Activated CD8-positive, alpha-beta memory T cell treated with anti-CD3 and anti-CD28 coated beads, Interleukin-2, amount 50 U/mL, for 4 hours (primary cell): ENCODE data around the gene IDUA.

ENCODE experiments used
- DNase-seq: peaks from one replicate; pipeline ENCODE4 v3.0.0-alpha.2; 2020

The IDUA gene

GRCh38 chr4:1002631-1003251 lies 15.9 kb downstream of the IDUA start:
- no peak for DNase-seq

DNA sequence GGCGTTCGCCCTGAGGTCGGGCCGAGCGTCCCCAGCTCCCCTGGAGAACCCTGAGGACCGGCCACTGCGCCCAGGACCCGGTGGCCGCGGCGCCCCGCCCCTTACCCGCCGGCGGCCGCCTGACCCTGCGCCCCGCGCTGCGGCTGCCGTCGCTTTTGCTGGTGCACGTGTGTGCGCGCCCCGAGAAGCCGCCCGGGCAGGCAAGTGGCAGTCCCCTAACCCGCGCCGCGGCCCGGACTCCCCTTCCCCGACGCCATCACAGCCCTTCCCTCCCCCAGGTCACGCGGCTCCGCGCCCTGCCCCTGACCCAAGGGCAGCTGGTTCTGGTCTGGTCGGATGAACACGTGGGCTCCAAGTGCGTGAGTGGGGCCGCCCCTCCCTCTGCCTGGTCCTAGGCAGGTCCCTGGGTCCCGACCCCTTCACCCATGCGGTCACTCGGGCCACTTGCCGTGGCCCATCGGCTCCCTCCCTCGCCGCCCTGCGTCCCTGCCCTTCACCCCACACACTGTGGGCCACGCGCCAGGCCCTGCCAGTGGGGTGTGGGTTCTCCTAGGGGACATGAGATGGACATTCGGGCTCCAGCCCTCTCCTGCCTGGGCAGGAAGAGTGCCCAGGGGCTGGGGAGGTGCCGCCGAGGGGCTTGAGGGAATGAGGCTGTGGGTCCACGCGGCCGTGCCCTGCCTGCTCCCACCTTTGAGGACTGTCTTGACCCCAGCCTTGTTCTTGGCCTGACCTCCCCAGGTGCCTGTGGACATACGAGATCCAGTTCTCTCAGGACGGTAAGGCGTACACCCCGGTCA lies 16.6 kb downstream of the IDUA start:
- DNase-seq, result no peak

DNA sequence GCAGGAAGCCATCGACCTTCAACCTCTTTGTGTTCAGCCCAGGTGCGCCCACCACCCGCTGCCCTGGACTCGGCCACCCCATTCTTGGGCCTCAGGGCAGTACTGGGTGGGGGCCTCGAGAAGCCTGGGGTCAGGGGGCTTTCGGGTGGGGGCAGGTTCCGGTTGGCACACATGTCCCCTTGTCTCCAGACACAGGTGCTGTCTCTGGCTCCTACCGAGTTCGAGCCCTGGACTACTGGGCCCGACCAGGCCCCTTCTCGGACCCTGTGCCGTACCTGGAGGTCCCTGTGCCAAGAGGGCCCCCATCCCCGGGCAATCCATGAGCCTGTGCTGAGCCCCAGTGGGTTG lies 17.2 kb downstream of the IDUA start:
- no peak for DNase-seq

DNA sequence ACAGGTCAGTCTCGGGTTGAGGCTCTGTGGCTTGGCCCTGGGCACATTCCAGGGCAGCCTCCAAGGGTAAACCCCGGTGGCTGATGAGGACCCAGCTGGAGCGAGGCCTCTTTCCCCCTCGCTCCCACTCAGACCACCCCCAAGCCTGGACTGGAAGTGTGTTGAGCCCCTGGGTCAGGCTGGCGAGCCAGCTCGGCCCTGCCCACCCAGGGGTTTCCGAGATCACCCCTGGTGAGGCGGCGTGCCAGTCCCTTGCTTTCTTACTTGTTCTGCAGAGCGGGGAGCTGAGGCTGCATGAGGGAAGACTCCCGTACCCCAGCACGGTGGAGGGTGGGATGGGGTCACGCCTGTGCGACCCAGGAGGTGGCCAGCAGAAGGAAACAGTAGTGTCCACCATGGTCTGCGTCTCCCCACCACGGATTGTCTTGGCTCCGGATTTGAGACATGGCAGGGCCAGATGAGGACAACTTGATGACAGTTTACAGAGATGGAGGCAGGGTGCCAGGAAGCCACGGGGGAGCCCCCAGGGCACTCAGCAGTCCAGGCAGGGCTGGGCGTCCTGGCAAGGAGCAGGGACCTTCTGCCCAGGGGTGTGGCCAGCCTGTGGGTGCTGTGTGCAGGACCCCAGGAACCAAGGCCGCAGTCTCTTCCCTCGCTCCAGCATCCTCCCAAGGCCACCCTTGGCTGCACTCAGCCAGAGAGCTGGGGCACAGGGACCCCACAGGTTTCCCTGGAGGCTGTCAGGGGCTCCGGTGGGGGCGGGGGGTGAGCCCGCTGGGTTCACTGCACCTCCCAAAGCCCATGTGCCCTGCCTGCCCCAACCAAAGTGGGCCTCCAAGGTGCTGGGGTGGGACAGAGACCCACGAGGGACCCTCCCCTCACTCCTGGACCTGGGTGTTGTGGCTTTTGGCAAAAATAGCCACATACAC lies 18.0 kb downstream of the IDUA start:
- DNase-seq, result no peak

DNA sequence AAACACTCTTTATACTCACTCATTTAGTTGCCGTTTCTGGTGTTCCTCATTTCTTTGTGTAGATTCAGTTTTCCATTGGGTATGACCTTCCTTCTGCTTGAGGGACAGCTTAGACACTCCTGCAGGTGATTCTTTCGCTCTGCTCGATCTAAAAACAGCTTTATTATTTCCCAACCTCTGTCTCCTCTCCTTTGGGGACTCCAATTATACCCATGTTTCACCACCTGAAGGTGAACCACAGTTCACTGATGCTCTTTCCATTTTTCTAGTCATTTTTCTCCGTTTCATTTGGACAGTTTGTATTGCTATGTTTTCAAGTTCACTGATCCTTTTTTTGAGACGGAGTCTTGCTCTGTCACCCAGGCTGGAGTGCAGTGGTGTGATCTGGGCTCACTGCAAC lies 20.0 kb downstream of the IDUA start:
- DNase-seq, result no peak

- DNase-seq, result peak; percentile 39
Observed at GRCh38 chr4:1008840-1009541, 22.1 kb downstream of the IDUA start.

- peak; percentile 74 for DNase-seq
Observed at GRCh38 chr4:1009542-1010394, 22.9 kb downstream of the IDUA start.

GRCh38 chr4:1010395-1011021 lies 23.7 kb downstream of the IDUA start:
- DNase-seq, result peak; percentile 58

GRCh38 chr4:1011022-1011665 lies 24.3 kb downstream of the IDUA start, which contains the start of gene FGFRL1:
Gene FGFRL1, plus strand, starts transcription at chr4:1011626. Its CDS starts 860 bp downstream, at chr4:1012486.
- DNase-seq, result peak; percentile 93

DNA sequence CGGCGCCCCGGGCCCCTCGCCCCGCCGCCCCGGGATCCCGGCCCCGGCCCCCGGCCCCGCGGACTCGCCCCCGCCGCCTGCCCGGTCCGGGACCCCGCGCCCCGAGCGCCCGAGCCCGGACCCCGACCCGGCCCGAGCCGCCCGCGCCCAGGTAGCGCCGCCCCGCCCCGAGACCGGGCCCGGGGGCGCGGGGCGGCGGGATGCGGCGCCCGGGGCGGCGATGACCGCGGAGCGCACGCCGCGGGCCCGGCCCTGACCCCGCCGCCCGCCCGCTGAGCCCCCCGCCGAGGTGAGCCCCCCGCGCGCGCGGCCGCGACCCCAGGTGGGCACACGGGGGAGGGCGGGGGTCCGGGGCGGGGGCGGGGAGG lies 24.8 kb downstream of the IDUA start:
- DNase-seq, result no peak

GRCh38 chr4:1012034-1012739 lies 25.3 kb downstream of the IDUA start:
- peak; percentile 43 for DNase-seq

DNA sequence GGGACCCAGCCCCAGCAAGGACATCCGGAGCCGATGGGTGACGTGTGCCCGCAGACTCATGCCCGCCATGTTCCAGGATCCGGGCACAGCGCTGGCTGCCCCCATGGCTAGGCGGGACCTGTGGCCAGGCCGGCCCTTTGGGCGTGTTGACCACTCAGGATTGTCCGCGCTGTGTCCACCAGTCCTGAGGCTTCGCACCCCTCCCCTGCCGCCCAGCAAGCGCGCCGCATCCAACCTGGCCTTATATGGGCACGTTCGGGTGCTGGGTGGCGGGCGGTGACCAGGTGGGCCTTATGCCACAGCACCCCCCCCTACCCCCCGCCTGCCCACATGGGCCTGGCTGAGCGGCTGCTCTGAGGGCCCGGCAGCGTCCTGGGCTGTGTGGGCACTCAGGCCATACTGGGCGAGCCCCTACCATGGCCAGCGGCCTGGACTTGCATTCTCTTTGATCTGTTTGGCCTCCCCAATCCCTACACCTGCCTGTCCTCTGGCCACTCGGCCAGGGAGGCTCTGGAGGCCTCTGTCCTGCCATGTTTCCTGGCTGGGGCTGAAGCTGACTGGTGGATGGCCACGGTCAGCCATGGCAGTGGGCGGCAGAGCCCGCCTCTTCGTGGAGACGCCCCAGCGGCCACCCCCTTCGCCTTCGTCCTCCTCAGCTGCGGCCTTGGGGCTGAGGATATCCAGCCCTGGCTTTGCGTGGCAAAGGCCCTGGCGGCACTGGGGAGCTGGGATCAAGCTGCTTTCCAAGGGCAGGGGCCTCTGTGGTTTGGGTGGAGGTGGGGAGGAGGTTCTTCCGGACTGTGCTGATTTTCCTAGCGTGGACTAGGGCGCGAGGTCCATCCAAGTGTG lies 26.6 kb downstream of the IDUA start:
- no peak for DNase-seq

GRCh38 chr4:1014291-1015167 lies 27.7 kb downstream of the IDUA start:
- no peak for DNase-seq

- DNase-seq, result no peak
Observed at GRCh38 chr4:1015179-1015578, 28.3 kb downstream of the IDUA start.

DNA sequence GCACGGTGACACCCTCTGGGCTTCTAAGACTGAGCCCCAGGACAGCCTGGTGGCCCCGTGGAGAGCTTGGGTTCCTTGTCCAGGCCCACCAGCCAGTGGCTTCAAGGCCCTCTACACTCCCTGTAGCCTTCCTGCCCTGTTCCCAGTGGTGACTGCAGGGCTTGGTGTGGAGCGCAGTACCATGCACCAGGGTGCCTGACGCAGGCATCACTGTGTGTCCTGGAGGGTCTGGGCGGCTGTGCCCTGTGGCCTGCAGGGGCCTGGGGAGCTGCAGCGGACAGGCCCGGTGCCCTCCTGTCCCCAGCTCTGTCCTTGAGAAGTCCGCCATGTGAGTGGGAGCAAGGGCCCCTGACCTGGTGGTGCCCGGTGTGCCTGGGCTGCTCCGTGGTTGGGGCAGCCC lies 28.9 kb downstream of the IDUA start:
- no peak for DNase-seq

GRCh38 chr4:1017211-1017610 lies 30.4 kb downstream of the IDUA start:
- DNase-seq, result no peak

GRCh38 chr4:1017706-1018105 lies 30.9 kb downstream of the IDUA start:
- no peak for DNase-seq
